Esophagus muscularis mucosa (tissue), 3 donors: ENCODE results near the gene CHKA.

Experiments used
- CTCF ChIP-seq, 3 experiments: fragments of 200-600 bp in 2 of 3; fragments of 450-650 bp in 1 of 3; sonication (generic) in 2 of 3; IDR thresholded peaks; one replicate each; pipeline ENCODE4 v1.5.1; 2017 to 2019; ENCODE audit warnings: antibody characterized with exemption in 3 of 3, mild to moderate bottlenecking in 2 of 3, moderate library complexity in 1 of 3
- POLR2A ChIP-seq: fragments of 450-650 bp; IDR thresholded peaks from one replicate; pipeline ENCODE4 v1.6.1; 2017; ENCODE audit warnings: antibody characterized with exemption, moderate library complexity, mild to moderate bottlenecking, low read depth
- POLR2AphosphoS5 ChIP-seq, 2 donors: sonication (generic); formaldehyde crosslinking; IDR thresholded peaks; one replicate each; pipeline ENCODE4 v1.6.1; 2017; ENCODE audit warnings: antibody characterized with exemption in 2 of 2

GRCh38 chr11:68076371-68077042, 44.7 kb downstream of the CHKA start:
- TF ChIP-seq CTCF (IDR thresholded peaks at IDR 0.05) (peak in 2 of 3 experiments; percentile 5 to 7), POLR2A (no peak), POLR2AphosphoS5 (IDR thresholded peaks at IDR 0.05) (no peak)
